NB4 (cell line): ENCODE results near the gene CLDN5.

Source experiments
- POLR2A ChIP-seq: IDR thresholded peaks from 2 replicates; pipeline ENCODE4 v1.6.1; 2011; ENCODE audit warnings: mild to moderate bottlenecking; ENCODE audit not compliant: insufficient read length; ENCODE audit errors: extremely low read depth
- TF ChIP-seq, protein P1 (sequence below): IDR thresholded peaks from one replicate; pipeline ENCODE4 v1.5.1; 2012; ENCODE audit warnings: low read depth, low read length

DNA sequence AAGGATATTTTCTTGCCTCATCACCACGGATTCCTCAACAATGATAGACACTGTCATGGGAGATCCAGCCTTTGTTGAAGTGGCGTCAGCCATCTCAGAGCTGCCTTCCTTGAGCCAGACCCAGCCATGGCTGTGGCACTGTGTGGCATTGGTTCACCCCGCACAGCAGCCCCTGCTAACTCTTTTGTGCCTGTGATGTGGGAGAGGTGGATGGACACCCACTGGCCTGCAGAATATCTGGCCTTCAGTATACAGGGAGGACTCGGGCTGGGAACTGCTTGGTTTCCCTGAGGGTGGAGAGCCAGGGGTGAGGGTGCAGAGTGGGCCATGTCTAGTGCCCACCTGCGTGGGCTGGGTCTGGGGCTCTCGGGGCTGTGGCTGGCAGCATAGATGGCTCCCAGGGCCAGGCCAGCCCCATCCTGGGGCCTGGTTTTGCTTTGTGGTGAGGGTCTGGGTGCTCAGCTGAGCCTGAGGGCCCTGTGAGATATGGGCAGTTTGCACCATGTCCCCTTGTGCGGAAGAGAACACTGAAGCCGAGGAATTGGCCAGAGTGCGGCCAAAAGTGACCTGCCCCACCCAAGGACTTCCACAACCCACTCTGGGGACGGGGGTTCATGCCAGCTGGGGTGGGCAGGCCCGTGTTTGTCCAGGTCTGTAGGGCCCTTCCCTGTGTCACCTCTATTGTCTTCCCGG is 6.1 kb downstream of the CLDN5 start:
- TF ChIP-seq, protein P1, sequence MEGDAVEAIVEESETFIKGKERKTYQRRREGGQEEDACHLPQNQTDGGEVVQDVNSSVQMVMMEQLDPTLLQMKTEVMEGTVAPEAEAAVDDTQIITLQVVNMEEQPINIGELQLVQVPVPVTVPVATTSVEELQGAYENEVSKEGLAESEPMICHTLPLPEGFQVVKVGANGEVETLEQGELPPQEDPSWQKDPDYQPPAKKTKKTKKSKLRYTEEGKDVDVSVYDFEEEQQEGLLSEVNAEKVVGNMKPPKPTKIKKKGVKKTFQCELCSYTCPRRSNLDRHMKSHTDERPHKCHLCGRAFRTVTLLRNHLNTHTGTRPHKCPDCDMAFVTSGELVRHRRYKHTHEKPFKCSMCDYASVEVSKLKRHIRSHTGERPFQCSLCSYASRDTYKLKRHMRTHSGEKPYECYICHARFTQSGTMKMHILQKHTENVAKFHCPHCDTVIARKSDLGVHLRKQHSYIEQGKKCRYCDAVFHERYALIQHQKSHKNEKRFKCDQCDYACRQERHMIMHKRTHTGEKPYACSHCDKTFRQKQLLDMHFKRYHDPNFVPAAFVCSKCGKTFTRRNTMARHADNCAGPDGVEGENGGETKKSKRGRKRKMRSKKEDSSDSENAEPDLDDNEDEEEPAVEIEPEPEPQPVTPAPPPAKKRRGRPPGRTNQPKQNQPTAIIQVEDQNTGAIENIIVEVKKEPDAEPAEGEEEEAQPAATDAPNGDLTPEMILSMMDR = no peak
- TF ChIP-seq POLR2A = no peak
